HG03103 (cell line): Measurements from ENCODE around the gene TCL1B.
A peak's percentile ranks its signal among the peaks of the same experiment; 100 is the strongest.

Experiments used
- ATAC-seq: cut with Tn5 transposase; IDR thresholded peaks from one replicate; pipeline ENCODE4 v1.9.1; 2021; ENCODE audit warnings: low read depth; ENCODE audit not compliant: unreplicated experiment

TCL1B gene

GRCh38 chr14:95700221-95700976 is 14.2 kb downstream of the TCL1B start:
- no peak for ATAC-seq

- ATAC-seq, result no peak
Observed at GRCh38 chr14:95701846-95702221, 15.6 kb downstream of the TCL1B start.

GRCh38 chr14:95703341-95703740 is 17.1 kb downstream of the TCL1B start:
- no peak for ATAC-seq

GRCh38 chr14:95703805-95704204 is 17.6 kb downstream of the TCL1B start:
- ATAC-seq, result no peak

- ATAC-seq, result no peak
Observed at GRCh38 chr14:95705518-95705917, 19.3 kb downstream of the TCL1B start.

GRCh38 chr14:95707327-95707726 is 21.1 kb downstream of the TCL1B start:
- ATAC-seq, result no peak

GRCh38 chr14:95710106-95710505 is 23.9 kb downstream of the TCL1B start:
- ATAC-seq, result no peak

- ATAC-seq, result no peak
Observed at GRCh38 chr14:95711476-95712176, 25.4 kb downstream of the TCL1B start.

- ATAC-seq, result no peak
Observed at GRCh38 chr14:95712398-95712797, 26.2 kb downstream of the TCL1B start.

- ATAC-seq, result peak; percentile 54
Observed at GRCh38 chr14:95713596-95714371, 27.6 kb downstream of the TCL1B start, which contains the start of gene TCL1A. TSS of gene TCL1A (minus strand) at chr14:95714125. CDS start at chr14:95714066, 59 bp downstream.

- no peak for ATAC-seq
Observed at GRCh38 chr14:95722525-95723190, 36.4 kb downstream of the TCL1B start.

GRCh38 chr14:95725685-95726336 is 39.6 kb downstream of the TCL1B start:
- ATAC-seq, result peak; percentile 46

GRCh38 chr14:95727056-95727700 is 41.0 kb downstream of the TCL1B start:
- no peak for ATAC-seq

GRCh38 chr14:95729402-95730028 is 43.3 kb downstream of the TCL1B start:
- ATAC-seq, result peak; percentile 69

- ATAC-seq, result no peak
Observed at GRCh38 chr14:95730126-95730525, 43.9 kb downstream of the TCL1B start.

- ATAC-seq, result no peak
Observed at GRCh38 chr14:95733212-95733611, 47.0 kb downstream of the TCL1B start.

GRCh38 chr14:95739356-95739755 is 53.1 kb downstream of the TCL1B start:
- no peak for ATAC-seq

- no peak for ATAC-seq
Observed at GRCh38 chr14:95741038-95741490, 54.8 kb downstream of the TCL1B start.

- no peak for ATAC-seq
Observed at GRCh38 chr14:95741781-95742180, 55.6 kb downstream of the TCL1B start.
